ENCODE results near the gene HMGA1.
A peak's percentile ranks its signal among the peaks of the same experiment; 100 is the strongest.
"Not testable (repeated sequence)": the region's sequence is repeated elsewhere in the genome, so short reads cannot be mapped to it uniquely, and the experiment has no call there.

Gene HMGA1

DNA sequence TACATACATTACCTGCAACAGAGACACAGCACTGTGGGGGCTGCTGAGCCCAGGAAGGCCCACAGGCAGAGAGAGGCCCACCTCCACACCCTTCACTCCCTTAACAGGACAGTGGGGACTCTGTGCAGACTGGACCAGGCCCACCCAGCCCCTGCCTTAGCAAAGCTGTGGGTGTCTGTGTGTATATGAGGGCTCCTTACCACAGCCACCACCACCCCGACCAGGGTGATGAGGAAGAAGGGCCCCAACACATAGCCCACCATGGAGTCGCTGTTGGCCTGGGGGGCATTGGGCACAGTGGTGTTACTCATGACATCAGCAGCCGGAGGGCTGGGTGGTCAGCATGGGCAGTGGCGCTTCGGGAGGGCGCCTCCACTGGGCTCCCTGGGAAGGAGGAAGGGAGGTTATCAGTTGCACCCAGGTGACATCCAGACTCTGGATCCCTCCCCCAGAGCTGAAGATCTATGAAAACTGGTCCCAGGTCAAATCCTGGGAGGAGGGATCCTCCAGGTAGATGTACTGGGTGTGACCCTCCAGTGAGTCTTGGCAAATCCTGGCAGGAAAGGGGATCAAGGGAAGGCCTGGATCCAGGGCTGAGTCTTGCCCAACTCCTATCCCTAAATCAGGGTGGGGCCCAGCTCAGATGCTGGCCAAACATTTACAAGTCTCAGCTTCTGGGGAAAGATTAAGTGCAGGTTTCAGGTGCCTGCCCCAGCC, 11.0 kb downstream of the HMGA1 start:
- TF ChIP-seq, protein P1, sequence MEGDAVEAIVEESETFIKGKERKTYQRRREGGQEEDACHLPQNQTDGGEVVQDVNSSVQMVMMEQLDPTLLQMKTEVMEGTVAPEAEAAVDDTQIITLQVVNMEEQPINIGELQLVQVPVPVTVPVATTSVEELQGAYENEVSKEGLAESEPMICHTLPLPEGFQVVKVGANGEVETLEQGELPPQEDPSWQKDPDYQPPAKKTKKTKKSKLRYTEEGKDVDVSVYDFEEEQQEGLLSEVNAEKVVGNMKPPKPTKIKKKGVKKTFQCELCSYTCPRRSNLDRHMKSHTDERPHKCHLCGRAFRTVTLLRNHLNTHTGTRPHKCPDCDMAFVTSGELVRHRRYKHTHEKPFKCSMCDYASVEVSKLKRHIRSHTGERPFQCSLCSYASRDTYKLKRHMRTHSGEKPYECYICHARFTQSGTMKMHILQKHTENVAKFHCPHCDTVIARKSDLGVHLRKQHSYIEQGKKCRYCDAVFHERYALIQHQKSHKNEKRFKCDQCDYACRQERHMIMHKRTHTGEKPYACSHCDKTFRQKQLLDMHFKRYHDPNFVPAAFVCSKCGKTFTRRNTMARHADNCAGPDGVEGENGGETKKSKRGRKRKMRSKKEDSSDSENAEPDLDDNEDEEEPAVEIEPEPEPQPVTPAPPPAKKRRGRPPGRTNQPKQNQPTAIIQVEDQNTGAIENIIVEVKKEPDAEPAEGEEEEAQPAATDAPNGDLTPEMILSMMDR (conservative IDR thresholded peaks at IDR 0.05): no peak
- no peak for TF ChIP-seq ZFX (IDR thresholded peaks at IDR 0.05)
- H3K27ac ChIP-seq: peak overlapping the region; percentile 82

DNA sequence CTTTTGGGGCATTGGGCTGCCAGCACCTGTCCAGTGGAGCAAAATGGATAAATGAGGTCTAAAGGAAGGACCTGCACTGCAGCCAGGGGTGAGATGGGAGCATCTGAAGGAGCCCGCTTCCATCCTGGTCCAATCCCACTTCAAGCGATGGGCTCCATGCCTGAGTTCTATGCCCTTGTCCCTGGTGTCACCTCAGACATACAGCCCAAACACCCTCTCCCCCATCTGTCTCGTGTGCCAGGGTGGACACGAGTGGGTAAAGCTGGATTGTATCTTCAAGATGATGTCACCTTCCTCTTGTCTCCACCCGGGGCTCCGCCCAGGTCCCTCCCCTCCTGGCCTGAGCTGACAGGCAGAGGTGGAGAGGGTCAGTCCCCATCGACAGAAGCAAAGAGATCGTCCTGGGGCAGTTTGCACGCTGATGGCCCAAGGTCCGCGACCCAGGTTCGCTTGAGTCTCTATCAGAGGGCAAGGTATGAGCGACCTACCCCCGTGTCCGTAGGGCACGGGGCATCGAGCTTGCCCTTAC, 11.6 kb downstream of the HMGA1 start:
- TF ChIP-seq, protein P1 (conservative IDR thresholded peaks at IDR 0.05): no peak
- TF ChIP-seq ZFX (IDR thresholded peaks at IDR 0.05): no peak
- peak overlapping the region; percentile 82 for H3K27ac ChIP-seq

DNA sequence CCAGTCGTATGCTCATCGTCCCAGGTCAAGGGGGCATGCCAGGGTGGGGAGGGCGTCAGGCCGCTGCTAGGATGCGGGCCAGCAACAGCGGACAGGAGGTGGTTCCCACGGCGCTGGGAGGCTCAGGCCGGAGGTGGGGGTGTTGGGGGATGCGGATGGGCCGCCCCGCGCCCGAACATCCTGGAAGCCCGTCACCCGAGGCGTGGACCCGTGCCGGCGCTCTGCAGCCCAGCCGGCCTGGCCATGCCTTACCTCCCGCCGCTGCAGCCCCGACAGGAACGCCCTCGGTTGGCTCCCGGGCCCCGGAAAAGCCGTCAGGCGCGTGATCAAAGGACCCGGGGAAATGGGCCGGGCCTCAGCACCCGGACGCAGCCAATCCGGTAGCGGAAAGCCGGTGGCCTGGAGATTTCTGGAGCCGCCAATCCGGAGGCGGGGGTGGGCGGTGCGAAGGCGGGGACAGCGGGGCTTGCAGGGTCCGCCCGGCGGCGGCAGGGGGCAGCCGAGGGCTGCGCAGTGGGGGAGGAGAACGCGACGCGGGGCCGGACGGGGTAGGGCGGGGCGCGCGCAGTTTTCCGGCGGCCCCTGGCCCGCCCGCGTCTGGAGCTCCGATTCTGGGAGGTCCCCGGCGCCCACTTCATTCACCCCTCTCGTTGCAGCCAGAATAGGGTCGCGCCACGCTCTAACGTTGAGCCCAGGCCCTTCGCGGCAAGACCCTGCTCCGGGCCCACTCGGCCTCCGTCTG, 12.2 kb downstream of the HMGA1 start, which contains the start of gene SMIM29:
Gene SMIM29, minus strand, starts transcription at position 280 of the 742 bp plus-strand sequence. CDS start 1,215 bp downstream, outside the sequence.
- H3K27ac ChIP-seq: peak within 1 kb of the TSS; percentile 82
- TF ChIP-seq, protein P1 (conservative IDR thresholded peaks at IDR 0.05): peak; percentile 97
- peak; percentile 14; the same call in 1 of the 2 replicates for TF ChIP-seq ZFX (IDR thresholded peaks at IDR 0.05)

DNA sequence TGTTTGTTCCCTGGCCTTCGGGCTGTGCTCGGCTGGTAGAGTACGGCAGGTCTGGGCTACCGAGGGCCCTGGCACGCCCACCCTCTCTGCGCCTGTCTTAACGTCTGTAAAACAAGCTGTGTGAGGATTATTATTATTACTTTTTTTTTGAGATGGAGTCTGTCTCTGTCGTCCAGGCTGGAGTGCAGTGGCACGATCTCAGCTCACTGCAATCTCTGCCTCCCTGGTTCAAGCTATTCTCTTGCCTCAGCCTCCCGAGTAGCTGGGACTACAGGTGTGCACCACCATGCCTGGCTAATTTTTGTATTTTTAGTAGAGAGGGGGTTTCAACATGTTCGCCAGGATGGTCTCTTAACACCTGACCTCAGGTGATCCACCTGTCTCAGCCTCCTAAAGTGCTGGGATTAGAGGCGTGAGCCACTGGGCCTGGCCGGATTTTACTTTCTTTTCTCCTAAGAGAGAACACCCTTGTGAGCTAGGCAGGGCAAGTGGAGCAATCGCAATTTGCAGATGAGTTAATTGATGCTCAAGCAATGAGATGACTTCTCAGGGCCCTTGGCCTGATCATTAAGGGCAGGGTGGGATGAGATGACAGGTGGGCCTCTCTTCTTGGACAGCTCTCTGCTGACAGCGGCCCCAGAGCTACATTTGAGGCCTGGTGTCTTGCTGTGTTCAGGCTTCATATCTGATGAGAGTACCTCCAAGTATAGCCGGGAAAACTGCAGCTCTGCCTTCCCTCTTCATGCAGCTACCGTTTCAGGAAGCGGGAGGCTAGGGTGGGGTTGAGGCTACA, 13.0 kb downstream of the HMGA1 start:
- TF ChIP-seq, protein P1 (conservative IDR thresholded peaks at IDR 0.05): no peak
- no peak for TF ChIP-seq ZFX (IDR thresholded peaks at IDR 0.05)
- H3K27ac ChIP-seq: peak overlapping the region; percentile 82

DNA sequence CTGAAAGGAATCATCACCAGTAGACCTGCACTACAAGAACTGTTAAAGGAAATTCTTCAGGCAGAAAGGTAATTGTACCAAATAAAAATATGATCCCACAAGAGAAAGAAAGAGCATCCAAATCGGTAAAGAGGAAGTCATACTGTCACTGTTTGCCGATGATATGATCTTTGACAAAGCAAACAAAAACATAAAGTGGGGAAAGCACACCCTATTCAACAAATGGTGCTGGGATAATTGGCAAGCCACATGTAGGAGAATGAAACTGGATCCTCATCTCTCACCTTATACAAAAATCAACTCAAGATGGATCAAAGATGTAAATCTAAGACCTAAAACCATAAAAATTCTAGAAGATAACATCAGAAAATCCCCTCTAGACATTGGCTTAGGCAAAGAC, 15.7 kb downstream of the HMGA1 start:
- H3K27ac ChIP-seq: peak overlapping the region; percentile 54; the same call in 1 of the 2 replicates

DNA sequence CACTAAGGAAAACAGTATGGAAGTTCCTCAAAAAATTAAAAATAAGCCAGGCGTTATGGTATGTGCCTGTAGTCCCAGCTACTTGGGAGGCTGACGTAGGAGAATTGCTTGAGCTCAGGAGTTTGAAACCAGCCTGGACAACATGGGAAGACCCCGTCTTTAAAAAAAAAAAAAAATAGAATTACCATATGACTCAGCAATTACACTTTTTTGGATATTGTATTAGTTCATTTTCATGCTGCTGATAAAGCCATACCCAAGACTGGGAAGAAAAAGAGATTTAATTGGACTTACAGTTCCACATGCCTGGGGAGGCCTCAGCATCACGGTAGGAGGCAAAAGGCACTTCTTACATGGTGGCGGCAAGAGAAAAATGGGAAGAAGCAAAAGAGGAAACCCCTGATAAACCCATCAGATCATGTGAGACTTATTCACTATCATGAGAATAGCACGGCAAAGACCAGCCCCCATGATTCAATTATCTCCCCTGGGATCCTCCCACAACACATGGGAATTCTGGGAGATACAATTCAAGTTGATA, 22.9 kb downstream of the HMGA1 start:
- no peak overlapping the region for H3K27ac ChIP-seq
- TF ChIP-seq ZFX (IDR thresholded peaks at IDR 0.05): no peak
- TF ChIP-seq, protein P1 (conservative IDR thresholded peaks at IDR 0.05): no peak

DNA sequence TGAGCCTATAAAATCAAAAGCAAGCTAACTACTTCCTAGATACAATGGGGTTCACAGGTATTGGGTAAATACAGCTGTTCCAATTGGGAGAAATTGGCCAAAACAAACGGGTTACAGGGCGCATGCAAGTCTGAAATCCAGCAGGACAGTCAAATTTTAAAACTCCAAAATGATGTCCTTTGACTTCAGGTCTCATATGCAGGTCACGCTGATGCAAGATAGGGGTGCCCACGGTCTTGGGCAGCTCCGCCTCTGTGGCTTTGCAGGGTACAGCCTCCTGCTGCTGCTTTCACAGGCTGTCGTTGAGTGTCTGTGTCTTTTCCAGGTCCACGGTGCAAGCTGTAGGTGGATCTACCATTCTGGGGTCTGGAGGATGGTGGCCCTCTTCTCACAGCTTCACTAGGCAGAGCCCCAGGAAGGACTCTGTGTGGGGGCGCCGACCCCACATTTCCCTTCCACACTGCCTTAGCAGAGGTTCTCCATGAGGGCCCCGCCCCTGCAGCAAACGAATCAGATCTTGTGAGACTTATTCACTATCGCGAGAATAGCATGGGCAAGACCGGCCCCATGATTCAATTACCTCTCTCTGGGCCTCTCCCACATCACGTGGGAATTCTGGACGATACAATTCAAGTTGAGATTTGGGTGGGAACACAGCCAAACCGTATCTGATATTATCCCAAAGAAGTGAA, 24.0 kb downstream of the HMGA1 start:
- H3K27ac ChIP-seq: no peak overlapping the region
- TF ChIP-seq, protein P1 (conservative IDR thresholded peaks at IDR 0.05): no peak
- TF ChIP-seq ZFX (IDR thresholded peaks at IDR 0.05): no peak

DNA sequence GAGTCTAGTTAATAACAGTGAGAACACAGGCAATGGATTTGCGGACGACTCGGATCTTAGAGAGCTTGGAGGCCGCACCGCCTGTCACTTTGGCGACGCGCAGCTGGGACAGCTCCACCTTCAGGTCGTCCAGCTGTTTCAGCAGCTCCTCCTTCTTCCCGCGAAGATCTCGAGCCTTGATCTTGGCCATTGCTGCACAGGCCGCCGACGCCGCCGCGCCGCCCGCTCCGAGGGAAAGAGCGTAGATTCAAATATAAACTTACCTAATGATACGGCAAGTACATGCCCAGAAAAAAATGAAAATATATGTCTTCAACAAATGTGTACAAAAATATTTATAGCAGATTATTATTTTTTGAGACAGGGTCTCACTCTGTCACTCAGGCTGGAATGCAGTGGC, 26.8 kb downstream of the HMGA1 start:
- not testable (repeated sequence) for H3K27ac ChIP-seq

All from C4-2B (cell line).